GM18870 (cell line): ENCODE results near the gene RASIP1.
"Not testable (repeated sequence)": the region's sequence is repeated elsewhere in the genome, so short reads cannot be mapped to it uniquely, and the experiment has no call there.

Experiments used
- ATAC-seq: cut with Tn5 transposase; IDR thresholded peaks from one replicate; pipeline ENCODE4 v1.9.1; 2021; ENCODE audit warnings: moderate library complexity; ENCODE audit not compliant: unreplicated experiment

The RASIP1 gene

DNA sequence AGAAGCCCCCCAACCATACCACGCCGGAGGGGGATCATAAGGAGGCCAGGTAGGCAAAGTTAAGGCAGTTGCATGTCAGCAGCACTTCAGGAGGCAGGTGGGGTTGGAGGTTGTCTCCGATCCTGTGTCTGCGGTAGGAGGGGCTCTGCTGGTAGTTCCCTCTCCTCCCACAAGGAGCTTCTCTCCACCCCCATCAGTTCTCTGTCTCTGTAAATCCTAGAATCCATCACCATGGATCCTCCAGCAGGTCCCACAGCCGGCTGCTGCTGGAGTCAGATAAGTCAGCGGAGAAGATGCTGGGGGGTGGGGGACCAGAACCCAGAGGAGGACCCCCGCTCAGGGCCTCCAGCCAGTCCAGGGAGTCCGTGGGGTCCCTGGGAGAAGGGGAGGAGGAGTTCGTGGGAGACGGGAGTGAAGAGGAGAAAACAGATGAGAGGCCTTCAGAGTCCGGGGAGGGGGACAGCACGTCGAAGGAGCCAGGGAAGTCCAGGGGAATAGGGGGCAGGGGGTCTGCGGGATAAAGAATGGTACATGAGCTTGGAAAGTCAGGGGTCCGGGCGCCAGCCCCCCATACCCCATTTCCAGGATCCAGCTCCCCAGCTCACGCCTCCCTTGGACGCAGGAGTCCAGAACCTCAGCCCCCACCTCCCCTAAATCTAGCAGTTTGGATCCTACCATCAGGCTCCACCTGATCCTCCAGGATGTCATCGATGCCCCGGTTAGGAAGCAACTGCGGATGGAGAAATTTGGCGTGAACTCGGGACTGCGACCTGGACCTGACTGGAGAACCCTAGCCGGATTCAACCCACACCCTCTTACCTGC, 27.2 kb downstream of the RASIP1 start:
- ATAC-seq: no peak

DNA sequence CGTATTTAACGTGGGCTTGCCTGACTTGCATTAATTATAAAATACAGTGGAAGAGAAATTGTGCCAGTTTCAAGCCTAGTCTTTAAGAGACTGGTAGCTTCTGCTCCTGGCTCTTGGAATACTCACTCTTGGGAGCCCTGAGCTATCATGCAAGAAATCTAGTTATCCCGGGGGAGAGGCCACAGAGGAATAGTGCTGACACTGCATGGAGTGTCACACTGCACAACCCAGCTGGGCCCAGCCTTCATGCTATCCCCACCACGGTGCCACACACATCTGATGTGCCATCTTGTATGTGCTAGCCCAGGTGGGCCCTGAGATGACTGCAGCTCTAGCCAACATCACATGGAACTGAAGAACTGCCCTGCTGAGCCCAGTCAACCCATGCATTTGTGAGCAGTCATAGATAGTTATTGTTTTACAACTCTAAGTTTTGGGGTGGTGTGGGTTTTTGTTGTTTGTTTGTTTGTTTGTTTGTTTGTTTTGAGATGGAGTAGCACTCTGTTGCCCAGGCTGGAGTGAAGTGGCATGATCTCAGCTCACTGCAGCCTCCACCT, 29.2 kb downstream of the RASIP1 start:
- ATAC-seq: no peak

DNA sequence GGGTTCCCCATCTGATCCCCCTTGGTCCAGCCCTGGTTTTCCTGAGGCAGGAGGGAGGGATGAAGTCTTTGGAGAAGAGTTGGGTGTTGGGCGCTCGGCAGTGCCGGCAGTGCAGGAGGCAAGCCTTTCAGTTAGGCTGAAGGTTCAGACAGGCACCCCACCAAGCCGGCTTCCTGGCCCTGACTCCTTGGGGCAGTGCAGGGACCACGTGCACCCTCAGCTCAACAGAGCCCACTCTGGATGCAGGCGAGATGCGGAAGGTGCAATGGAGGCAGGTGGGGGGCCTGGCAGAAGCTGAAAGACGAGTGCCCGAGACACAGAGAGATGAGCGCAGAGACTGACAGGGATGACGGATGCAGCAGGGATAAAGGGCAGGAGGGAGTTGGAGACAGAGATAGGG, 31.9 kb downstream of the RASIP1 start:
- ATAC-seq: no peak

DNA sequence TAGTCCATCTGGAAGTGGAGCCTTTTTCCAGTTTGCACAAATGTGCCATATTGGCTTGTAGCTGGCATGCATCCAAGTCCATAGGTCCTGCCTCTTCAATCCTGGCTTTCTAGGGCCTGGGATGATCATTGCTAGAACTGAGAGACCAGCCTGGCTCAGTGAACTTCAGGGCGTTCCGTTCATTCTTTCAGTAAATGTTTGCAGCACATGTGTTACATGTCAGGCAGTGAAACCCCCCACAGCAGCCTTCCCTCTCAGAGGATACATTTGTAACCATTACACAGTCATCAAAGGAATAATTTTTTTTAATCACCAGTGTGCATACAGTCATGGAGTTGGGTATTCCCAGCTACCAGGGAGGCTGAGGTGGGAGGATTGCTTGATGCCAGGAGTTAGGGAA, 35.0 kb downstream of the RASIP1 start:
- no peak for ATAC-seq

DNA sequence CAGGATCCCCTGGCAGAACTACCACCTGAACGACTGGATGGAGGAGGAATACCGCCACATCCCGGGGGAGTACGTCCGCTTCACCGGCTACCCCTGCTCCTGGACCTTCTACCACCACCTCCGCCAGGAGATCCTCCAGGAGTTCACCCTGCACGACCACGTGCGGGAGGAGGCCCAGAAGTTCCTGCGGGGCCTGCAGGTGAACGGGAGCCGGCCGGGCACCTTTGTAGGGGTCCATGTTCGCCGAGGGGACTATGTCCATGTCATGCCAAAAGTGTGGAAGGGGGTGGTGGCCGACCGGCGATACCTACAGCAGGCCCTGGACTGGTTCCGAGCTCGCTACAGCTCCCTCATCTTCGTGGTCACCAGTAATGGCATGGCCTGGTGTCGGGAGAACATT, 37.1 kb downstream of the RASIP1 start:
- ATAC-seq: no peak

DNA sequence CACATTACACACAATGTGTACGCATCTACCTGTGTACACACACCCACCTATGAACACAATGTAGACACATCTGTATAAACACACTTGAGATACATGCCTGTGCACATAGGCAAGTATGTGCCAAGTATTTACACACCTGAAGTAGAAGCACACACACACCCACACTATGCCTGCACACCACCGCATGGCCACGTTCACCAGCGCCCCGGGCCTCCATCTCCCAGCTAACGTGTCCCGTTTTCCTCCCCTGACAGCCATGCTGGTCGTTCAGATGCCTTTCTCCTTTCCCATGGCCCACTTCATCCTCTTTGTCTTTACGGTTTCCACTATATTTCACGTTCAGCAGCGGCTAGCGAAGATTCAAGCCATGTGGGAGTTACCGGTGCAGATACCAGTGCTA, 37.7 kb downstream of the RASIP1 start:
- ATAC-seq: no peak

DNA sequence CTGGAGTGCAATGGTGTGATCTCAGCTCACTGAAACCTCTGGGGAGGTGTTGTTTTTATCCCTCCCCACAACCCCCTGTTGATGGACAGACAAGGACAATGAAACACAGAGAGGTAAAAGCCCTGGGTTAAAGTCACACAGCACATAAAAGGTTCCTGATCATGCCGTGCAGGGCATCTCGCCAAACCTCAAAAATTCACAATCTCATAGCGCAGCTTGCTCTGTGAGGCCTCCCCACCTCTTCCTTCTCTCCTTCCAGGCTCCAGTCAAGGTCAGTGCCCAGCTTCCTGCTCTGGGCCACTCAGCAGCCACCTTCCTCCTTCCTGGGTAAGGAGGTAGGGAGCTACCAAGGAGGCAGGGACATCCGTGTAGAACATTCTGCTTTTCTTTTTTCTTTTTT, 42.4 kb downstream of the RASIP1 start:
- ATAC-seq: no peak

DNA sequence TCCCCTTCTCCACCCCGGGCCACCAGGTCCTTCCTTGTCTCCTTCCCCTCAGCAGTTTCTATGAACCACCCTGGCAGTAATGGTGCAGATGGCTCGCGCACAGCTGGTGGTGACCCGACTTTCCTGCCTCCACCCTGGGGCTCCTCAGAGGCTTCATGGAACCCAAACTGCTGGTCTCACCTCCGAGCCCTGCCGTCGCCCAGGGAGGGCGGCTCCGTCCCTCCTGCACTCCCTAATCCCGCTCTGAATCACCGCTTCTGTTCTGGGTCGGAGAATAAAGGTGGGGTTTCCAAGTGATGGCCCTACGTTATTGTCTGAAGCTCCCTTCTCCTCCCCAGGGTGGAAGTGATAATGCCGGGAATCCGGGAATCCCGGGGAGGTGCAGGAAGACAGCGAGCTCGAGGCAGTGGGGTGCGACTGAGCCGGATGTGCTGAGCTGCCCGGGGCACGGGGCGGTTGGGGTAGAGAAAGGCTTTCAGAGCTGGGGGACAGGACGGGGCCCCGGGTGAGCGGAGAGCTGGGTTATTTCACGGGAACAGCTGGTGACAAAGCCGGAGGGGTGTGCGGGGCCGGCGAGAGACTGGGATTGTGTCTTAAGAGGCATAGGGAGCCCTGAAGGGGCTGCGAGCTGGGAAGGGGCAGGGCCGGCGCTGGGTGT, 43.9 kb downstream of the RASIP1 start:
- ATAC-seq: no peak

DNA sequence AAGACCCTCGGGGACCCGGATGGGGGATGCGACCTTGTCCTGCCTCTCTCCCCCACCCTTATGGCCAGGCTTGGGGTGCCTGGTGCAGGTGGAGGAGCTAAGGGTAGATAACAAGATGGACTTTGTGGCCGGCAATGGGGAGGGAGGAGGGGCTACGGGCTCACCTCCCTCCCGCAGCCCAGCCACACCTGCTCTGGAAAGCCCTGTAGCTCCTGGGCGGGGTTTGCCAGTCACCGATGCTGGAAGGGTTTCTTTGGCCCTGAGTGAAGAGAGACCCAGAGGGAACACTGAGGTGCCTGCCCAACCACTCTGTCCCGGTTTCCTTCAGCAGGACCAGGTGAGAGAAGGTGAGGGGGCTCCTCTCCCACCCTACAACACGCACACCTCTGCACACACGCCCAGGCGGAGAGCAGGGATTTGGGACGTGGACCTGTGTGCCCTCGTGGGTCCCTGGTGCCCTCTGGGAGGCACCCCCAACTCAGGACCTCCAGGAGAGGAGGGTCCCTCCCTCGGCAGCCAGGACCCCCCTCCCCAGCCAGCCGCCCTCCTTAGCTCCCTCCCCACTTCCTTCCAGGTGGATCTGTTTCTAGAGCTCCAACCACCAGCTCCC, 44.6 kb downstream of the RASIP1 start, which contains the start of gene FUT2:
TSS of gene FUT2 (plus strand) at position 229 of the 610 bp plus-strand sequence. CDS start 6,986 bp downstream, outside the sequence.
- ATAC-seq: no peak

DNA sequence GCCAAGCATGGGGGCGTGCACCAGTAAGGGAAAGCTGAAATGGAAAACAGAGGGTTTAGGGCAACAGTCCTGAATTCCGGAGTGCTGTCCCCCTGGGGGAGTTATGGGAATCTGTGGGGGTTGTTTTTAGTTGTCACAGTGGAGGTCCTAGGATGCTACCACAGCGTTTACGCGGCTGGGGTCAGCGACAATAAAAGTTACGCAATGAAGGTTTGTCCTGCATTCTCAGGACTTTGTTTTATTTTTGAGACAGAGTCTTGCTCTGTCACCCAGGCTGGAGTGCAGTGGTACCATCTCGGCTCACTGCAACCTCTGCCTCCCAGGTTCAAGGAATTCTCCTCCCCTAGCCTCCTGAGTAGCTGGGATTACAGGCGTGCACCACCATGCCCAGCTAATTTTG, 46.8 kb downstream of the RASIP1 start:
- not testable (repeated sequence) for ATAC-seq

DNA sequence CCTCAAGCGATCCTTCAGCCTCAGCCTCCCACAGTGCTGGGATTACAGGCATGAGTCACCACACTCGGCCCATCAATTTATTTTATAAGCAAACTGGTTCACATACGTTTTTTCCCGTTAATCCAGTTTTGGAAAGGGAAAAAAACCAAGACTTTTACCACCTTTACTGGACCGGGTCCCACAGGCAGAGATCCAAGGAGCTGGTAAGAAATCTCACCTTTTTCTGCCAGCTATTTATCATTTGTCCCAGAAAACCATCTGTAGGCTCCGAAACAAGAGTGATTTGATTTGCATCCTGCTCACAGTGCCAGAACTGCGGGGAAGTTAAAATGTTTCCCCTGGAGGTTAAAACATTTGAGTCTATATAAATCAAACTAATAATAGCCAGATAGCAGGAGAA, 51.0 kb downstream of the RASIP1 start:
- ATAC-seq: no peak

DNA sequence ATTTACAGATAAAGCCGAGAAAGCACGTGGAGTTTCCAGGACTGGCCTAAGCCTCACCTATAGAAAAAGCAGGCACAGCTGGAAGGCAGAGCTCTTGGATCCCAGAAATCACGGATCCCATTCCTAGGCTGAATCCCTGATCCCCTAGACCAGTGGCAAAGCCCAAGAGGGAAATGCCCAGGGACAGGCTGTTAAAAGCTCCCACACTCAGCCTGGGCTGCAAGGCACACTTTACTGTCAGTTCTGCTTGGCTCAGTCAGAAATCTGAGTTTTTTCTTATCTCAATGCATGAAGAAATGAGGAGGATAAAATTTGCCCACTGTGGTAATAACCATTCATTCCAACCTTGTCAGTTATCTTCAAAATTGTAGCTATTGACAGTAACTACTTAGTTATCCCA, 52.6 kb downstream of the RASIP1 start:
- no peak for ATAC-seq

DNA sequence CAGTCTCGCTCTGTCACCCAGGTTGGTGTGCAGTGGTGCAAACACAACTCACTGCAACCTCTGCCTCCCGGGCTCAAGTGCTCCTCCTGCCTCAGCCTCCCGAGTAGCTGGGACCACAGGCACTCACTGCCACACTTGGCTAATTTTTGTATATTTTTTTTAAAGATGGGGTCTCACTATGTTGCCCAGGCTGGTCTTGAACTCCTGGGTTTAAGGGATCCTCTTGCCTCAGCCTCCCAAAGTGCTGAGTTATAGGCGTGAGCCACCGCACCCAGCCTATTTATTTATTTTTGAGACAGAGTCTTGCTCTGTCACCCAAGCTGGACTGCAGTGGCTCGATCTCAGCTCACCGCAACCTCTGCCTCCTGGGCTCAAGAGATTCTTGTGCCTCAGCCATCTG, 53.8 kb downstream of the RASIP1 start:
- ATAC-seq: not testable (repeated sequence)

DNA sequence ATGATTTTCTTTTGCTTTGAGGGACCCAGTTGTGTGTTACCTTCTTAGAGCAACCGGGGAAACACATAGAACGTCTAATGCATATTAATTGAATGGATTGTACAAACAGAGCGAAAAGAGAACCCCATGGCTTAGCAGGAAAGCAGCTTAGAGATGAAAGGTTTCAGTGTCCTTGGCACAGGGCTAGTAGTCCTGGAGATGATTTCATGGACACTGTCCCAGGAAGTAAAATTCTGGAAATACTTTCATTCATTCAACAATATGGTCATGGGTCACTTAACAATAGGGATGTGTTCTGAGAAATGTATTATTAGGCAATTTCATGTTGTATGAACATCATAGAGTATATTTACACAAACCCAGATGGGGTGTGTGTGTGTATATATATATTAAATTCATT, 54.3 kb downstream of the RASIP1 start:
- ATAC-seq: no peak

DNA sequence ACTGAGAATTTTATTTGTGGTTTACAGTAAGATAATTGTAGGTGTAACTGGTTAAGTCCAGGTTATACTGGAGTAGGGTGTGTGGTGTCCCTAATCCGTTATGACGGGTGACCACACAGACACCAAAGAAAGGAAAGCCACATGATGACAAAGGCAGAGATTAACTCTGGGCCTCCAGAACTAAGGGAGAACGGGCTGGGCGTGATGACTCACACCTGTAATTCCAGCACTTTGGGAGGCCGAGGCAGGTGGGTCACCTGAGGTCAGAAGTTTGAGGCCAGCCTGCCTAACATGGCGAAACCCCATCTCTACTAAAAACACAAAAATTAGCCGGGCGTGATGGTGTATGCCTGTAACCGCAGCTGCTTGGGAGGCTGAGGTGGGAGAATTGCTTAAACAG, 54.8 kb downstream of the RASIP1 start:
- no peak for ATAC-seq

DNA sequence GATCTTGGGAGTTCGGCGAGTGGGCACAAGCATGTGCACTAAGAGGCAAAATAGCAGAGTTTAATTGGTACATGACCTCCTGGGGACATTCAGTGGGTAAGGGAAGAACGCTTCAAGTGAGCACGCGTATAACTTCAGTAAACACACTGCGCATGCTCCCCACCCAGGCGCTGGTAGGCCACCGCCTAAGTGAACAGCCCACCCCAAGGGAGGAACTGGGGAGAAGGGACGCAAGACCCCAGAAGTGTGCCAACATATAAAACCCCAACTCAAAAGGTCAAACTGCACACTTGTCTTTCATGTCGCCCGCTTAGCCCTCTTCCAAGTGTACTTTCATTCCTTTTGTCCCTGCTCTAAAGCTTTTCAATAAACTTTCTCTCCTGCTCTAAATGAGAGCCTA, 57.1 kb downstream of the RASIP1 start:
- no peak for ATAC-seq

DNA sequence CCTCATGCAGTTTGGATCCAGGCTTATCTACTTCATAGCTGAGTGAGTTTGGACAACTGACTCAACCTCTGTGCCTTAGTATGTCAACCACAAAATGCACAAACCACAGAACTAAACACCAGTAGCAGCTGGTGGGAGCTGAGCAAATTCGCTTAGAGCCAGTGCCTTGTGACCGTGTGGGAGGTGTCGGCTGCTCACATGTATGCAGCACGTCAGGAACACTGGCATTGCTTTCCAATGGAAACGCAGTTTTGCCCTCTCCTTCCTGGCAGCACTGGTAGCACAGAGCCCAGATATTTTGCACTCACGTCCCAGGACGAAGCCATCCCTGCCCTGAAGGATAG, 59.3 kb downstream of the RASIP1 start:
- no peak for ATAC-seq

DNA sequence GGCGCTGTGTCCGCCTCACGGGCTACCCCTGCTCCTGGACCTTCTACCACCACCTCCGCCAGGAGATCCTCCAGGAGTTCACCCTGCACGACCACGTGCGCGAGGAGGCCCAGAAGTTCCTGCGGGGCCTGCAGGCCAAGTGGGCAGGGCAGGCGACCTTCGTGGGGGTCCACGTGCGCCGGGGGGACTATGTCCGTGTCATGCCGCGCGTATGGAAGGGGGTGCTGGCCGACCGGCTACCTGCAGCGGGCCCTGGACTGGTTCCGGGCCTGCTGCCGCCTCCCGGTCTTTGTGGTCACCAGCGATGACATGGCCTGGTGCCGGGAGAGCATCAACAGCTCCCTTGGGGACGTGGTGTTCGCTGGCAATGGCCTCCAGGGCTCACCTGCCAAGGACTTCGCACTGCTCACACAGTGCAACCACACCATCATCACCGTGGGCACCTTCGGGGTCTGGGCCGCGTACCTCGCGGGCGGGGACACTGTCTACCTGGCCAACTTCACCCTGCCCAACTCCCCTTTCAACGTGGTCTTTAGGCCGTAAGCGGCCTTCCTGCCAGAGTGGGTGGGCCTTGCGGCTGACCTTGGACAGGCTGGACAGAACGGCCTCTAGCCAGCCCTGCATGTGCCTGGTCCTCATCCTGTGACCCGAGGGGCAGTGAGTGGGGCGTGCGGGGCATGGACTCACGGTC, 59.8 kb downstream of the RASIP1 start:
- ATAC-seq: no peak

DNA sequence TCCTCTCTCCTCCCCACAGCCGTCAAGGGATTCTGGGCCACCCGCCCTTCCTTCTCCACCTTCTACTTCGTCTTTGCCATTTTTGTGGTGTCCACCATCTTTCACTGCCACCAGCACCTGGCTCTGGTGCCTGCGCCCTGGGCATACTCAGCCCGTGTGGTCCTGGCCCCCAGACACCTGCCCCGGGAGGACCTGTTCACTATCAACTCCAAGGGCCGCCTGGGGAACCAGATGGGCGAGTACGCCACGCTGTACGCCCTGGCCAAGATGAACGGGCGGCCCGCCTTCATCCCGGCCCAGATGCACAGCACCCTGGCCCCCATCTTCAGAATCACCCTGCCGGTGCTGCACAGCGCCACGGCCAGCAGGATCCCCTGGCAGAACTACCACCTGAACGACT, 60.4 kb downstream of the RASIP1 start:
- not testable (repeated sequence) for ATAC-seq

DNA sequence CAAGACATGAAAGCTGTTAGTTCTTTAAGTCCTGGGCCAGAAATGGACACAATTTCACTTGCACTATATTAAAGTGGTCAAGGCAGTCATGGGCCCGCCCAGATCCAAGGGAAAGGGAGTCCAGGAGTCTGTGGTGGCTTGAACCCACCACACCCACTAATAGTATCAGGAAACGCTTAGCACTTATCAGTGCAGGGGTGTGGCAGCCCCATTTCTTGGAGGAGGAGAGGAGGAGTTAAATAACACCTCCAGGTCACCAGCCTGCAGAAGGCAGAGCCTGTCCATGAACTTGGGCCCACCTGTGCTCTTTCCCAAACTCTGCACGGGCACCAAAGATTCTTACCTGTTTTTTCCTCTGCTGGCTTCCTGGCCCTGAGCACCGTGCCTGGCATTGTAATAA, 62.2 kb downstream of the RASIP1 start:
- ATAC-seq: no peak

DNA sequence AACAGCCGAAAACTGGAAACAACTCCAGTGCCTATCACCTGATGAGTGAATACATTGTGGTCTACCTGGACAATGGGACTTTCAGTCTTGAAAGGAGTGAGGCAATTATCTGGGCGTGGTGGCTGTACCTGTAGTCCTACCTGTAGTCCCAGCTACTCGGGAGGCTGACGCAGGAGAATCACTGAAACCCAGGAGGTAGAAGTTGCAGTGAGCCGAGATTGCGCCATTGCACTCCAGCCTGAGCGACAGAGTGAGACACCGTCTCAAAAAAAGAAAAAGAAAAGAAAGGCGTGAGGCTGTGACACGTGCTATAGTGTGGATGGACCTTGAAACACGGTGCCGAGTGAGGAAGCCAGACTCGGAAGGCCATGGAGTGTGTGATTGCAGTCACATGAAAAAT, 63.5 kb downstream of the RASIP1 start:
- ATAC-seq: no peak
